Measurements from ENCODE around the gene TBC1D23. TPM values are rescaled to one million over a fixed set of nuclear protein-coding genes. Genes with fewer than 3 reads are reported as not detected.
"Not testable (repeated sequence)": the region's sequence is repeated elsewhere in the genome, so short reads cannot be mapped to it uniquely, and the experiment has no call there.

TBC1D23 gene
- total RNA-seq, 1 donor from 2014 or later: 35.9 TPM

DNA sequence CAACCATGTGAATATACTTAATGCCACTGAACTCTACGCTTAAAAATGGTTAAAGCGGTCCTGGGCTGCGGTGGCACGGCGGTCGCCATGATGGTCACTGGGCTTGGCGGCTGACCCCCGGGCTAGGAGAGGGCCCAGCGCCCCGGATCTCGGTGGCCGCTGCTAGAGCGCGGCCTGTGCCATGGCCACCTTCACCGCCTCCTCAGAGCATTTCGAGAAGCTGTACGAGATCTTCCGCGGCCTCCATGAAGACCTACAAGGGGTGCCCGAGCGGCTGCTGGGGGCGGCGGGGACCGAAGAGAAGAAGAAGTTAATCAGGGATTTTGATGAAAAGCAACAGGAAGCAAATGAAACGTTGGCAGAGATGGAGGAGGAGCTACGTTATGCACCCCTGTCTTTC, 35.6 kb upstream of the TBC1D23 start:
- no peak for DNase-seq
- Histone ChIP-seq H3K9me3 (replicated peaks) (peaks cover 15% of the 10 kb centered on the region), H3K27ac (replicated peaks) (no peak overlapping the region), H3K4me1 (peaks cover 16% of the 10 kb centered on the region), H3K4me3 (no peak overlapping the region), H3K27me3 (ENCODE audit: low read depth) (no peaks in the 10 kb centered on the region), H3K36me3 (no peaks in the 10 kb centered on the region)
- intact Hi-C loops (cut with micrococcal nuclease): no loop called here
- TF ChIP-seq, protein P1, sequence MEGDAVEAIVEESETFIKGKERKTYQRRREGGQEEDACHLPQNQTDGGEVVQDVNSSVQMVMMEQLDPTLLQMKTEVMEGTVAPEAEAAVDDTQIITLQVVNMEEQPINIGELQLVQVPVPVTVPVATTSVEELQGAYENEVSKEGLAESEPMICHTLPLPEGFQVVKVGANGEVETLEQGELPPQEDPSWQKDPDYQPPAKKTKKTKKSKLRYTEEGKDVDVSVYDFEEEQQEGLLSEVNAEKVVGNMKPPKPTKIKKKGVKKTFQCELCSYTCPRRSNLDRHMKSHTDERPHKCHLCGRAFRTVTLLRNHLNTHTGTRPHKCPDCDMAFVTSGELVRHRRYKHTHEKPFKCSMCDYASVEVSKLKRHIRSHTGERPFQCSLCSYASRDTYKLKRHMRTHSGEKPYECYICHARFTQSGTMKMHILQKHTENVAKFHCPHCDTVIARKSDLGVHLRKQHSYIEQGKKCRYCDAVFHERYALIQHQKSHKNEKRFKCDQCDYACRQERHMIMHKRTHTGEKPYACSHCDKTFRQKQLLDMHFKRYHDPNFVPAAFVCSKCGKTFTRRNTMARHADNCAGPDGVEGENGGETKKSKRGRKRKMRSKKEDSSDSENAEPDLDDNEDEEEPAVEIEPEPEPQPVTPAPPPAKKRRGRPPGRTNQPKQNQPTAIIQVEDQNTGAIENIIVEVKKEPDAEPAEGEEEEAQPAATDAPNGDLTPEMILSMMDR (IDR thresholded peaks at IDR 0.05; ENCODE audit: borderline replicate concordance): no peak

GRCh38 chr3:100225883-100226282, 34.9 kb upstream of the TBC1D23 start:
- DNase-seq: no peak
- Histone ChIP-seq H3K36me3 (no peaks in the 10 kb centered on the region), H3K27me3 (ENCODE audit: low read depth) (no peaks in the 10 kb centered on the region), H3K4me3 (no peak overlapping the region), H3K9me3 (replicated peaks) (peaks cover 10% of the 10 kb centered on the region), H3K27ac (replicated peaks) (peak overlapping the region; percentile 55), H3K4me1 (peaks cover 16% of the 10 kb centered on the region)
- TF ChIP-seq, protein P1 (IDR thresholded peaks at IDR 0.05; ENCODE audit: borderline replicate concordance): no peak
- intact Hi-C loops (cut with micrococcal nuclease): no loop called here

DNA sequence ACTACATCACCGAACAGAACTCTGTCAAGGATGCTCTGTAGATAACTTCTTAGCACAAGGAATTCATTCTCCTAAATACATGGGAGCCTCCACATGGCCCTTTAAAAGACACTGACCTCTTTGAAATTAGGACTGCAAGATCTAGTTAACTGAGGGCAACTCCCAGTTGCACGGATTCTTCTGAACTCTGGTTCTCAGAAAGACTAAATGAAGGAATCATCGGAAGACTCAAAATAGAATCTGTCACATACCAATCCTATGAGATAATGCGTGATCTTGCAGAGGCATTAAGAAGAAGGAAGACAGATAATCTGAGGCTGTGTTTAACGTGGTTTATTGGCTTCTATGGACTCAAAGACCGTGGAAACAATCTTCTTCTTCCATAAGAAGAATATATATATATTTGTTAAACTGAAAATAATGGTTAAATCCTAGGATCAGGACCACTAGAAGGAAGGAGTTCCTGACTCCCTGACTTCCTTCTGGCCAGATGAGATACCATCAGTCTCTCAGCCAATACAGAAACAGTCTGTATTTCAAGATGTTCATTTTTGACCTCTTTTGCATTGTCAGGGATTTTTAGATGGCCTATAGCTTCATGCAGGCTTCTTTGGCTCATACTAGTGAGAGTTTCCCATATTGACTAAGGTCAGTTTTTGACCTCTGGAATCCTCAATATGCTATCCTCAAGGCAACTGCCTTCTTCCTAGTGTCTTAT, 33.9 kb upstream of the TBC1D23 start:
- peak overlapping the region; percentile 55 for H3K27ac ChIP-seq (replicated peaks)
- H3K4me3 ChIP-seq: no peak overlapping the region
- peaks cover 16% of the 10 kb centered on the region for H3K4me1 ChIP-seq
- DNase-seq: no peak
- peaks cover 10% of the 10 kb centered on the region for H3K9me3 ChIP-seq (replicated peaks)
- intact Hi-C loops (cut with micrococcal nuclease): no loop called here
- no peaks in the 10 kb centered on the region for H3K36me3 ChIP-seq
- H3K27me3 ChIP-seq (ENCODE audit: low read depth): no peaks in the 10 kb centered on the region
- TF ChIP-seq, protein P1 (IDR thresholded peaks at IDR 0.05; ENCODE audit: borderline replicate concordance): no peak

- Histone ChIP-seq H3K9me3 (replicated peaks) (peaks cover 10% of the 10 kb centered on the region), H3K36me3 (no peaks in the 10 kb centered on the region), H3K27me3 (ENCODE audit: low read depth) (no peaks in the 10 kb centered on the region), H3K4me1 (peaks cover 16% of the 10 kb centered on the region), H3K4me3 (no peak overlapping the region), H3K27ac (replicated peaks) (peak overlapping the region; percentile 55)
- no peak for DNase-seq
- intact Hi-C loops (cut with micrococcal nuclease): no loop called here
- TF ChIP-seq, protein P1 (IDR thresholded peaks at IDR 0.05; ENCODE audit: borderline replicate concordance): no peak
Measured at GRCh38 chr3:100227511-100227921, 33.3 kb upstream of the TBC1D23 start.

- intact Hi-C loops (cut with micrococcal nuclease): no loop called here
- Histone ChIP-seq H3K9me3 (replicated peaks) (peaks cover 10% of the 10 kb centered on the region), H3K27me3 (ENCODE audit: low read depth) (no peaks in the 10 kb centered on the region), H3K4me1 (peaks cover 16% of the 10 kb centered on the region), H3K27ac (replicated peaks) (no peak overlapping the region), H3K36me3 (no peaks in the 10 kb centered on the region), H3K4me3 (no peak overlapping the region)
- no peak for DNase-seq
- TF ChIP-seq, protein P1 (IDR thresholded peaks at IDR 0.05; ENCODE audit: borderline replicate concordance): no peak
Measured at GRCh38 chr3:100228247-100228646, 32.5 kb upstream of the TBC1D23 start.

- H3K9me3 ChIP-seq (replicated peaks); H3K27ac ChIP-seq (replicated peaks); intact Hi-C loops (cut with micrococcal nuclease); H3K4me3 ChIP-seq; DNase-seq; H3K36me3 ChIP-seq; H3K27me3 ChIP-seq (ENCODE audit: low read depth): not testable (repeated sequence)
- peaks cover 16% of the 10 kb centered on the region for H3K4me1 ChIP-seq
Measured at GRCh38 chr3:100229188-100229587, 31.6 kb upstream of the TBC1D23 start.

Data from left ventricle myocardium inferior (tissue), 1 donor.